ENCODE measurements around the gene PTPRN2.

DNA sequence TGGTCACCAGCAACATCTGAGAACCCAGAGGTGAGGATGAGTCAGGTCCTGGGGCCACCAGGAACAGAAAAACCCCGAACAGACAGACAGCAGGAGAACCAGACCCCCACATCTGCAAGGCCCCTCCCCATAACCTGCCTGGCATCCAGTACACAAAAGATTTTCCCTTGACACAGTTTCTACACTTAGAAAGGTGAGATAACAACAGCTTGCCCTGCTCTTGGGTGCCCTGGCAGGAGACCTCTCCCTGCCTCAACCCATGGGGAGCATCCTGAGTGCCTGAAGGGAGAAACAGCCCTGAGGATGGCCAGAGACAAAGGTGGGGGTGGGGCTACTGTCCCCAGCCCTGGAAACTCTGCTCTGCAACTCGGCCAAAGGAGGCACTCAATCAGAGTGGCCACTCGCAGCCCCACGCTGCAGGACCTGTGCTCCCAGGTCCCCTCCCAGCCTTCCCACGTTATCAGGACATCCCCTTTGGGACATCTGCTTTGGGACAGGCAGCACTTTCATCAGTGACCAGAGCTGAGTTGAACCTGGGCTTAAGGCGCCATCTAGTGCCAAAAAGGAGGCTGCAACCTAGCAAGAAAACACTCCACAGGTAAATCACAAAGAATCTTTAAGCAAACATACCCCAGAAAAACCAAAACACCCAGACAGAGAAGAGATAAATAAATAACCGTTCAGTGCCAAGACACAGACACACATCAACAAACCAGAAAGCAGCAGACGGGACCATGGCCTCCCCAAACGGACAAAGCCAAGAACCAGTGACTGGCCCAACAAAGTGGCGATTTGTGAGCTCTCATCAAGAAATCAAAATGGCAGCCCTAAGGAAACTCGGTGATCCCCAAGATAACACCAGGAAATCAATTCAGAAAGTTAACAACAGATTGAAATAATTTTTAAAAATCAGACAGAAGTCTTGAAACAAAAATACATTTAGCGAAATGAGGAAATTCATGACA is 233.7 kb downstream of the PTPRN2 start:
- no peak for TF ChIP-seq ZNF589 (CRISPR knock-in tag; conservative IDR thresholded peaks at IDR 0.05)
- TF ChIP-seq ZNF234 (CRISPR knock-in tag; conservative IDR thresholded peaks at IDR 0.05) = no peak
- TF ChIP-seq POLR2A (IDR thresholded peaks at IDR 0.05; ENCODE audit: insufficient read depth in 1 of 2, low read depth in 2 of 2, low read length in 2 of 2) = no peak
- TF ChIP-seq ZNF431 (CRISPR knock-in tag; IDR thresholded peaks at IDR 0.05; ENCODE audit: borderline replicate concordance, low read depth) = no peak
- no peak for TF ChIP-seq HNRNPLL (IDR thresholded peaks at IDR 0.05; ENCODE audit: low read depth, low read length, poor library complexity, severe bottlenecking)
- TF ChIP-seq, protein P1, sequence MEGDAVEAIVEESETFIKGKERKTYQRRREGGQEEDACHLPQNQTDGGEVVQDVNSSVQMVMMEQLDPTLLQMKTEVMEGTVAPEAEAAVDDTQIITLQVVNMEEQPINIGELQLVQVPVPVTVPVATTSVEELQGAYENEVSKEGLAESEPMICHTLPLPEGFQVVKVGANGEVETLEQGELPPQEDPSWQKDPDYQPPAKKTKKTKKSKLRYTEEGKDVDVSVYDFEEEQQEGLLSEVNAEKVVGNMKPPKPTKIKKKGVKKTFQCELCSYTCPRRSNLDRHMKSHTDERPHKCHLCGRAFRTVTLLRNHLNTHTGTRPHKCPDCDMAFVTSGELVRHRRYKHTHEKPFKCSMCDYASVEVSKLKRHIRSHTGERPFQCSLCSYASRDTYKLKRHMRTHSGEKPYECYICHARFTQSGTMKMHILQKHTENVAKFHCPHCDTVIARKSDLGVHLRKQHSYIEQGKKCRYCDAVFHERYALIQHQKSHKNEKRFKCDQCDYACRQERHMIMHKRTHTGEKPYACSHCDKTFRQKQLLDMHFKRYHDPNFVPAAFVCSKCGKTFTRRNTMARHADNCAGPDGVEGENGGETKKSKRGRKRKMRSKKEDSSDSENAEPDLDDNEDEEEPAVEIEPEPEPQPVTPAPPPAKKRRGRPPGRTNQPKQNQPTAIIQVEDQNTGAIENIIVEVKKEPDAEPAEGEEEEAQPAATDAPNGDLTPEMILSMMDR (CRISPR knock-in tag; IDR thresholded peaks at IDR 0.05) = peak; percentile 81
